HG02678 (cell line): ENCODE data around the gene SYT1.
"Not testable (repeated sequence)": the region's sequence is repeated elsewhere in the genome, so short reads cannot be mapped to it uniquely, and the experiment has no call there.

Experiments
- ATAC-seq: cut with Tn5 transposase; IDR thresholded peaks from one replicate; pipeline ENCODE4 v1.9.1; 2021; ENCODE audit warnings: mild to moderate bottlenecking, moderate library complexity; ENCODE audit not compliant: unreplicated experiment

SYT1 gene

GRCh38 chr12:79423560-79423959 is 559.0 kb downstream of the SYT1 start:
- no peak for ATAC-seq

- ATAC-seq: no peak
Measured at GRCh38 chr12:79424109-79424721, 559.6 kb downstream of the SYT1 start.

GRCh38 chr12:79426121-79426520 is 561.5 kb downstream of the SYT1 start:
- no peak for ATAC-seq

DNA sequence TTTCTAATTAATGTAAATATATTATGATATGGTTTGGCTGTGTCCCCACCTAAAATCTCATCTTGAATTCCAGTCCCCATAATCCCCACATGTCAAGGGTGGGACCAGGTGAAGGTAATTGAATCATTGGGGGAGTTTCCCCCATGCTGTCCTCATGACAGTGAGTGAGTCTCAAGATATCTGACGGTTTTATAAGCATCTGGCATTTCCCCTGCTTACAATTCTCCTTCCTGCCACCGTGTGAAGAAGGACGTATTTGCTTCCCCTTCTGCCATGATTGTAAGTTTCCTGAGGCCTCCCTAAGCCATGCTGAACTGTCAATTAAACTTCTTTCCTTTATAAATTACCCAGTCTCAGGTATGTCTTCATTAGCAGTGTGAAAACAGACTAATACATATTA is 562.2 kb downstream of the SYT1 start:
- not testable (repeated sequence) for ATAC-seq

- no peak for ATAC-seq
Measured at GRCh38 chr12:79433465-79434072, 569.0 kb downstream of the SYT1 start.

- no peak for ATAC-seq
Measured at GRCh38 chr12:79434561-79434960, 570.0 kb downstream of the SYT1 start.

DNA sequence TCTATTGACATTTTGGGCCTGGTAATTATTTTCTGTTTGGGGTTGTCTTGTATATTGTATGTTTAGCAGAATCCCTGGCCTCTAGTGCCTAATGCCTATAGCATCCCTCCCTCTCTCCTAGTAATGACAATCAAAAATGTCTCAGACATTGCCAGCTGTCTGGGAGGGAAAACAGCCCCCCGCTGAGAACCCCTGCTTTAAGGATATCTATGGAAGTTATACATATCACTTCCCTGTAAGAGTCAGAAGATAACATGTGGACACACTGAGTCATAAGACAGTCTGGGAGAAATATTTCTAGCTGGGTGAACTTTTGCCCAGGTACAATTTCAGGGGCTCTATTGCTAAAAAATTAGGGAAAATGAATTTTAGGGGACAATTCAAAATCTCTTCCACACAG is 571.2 kb downstream of the SYT1 start:
- no peak for ATAC-seq

DNA sequence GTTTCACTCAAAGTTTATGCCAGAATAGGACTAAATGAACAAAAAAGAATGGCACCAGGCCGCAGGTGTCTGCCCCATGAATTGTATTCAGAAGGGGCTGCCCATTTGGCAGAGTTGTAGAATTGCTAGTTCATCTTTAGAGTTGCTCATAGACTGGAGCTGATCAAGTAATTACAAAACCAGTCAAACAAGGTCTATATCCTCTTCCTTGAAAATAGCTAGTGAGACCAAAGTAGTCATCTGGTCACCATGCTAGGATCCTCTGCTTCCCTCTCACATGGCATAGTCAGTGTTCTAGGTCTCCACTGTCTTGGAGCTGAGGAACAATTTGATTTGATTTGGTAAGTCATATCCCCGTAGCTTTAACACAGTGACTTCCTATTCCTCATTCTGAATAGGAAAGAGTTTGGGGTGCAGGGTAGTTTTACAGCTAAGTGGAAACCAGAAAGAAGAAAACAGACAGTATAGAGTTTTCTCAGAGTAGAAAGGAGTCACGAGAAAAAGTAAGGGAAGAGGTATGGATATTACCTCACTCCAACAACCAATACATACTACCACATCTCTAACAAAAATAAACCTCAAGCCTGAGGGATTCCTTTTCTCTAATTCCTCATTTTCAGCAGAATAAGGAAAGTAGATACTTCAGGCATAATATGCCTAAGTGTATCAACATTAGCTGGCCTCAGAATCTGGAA is 574.1 kb downstream of the SYT1 start:
- no peak for ATAC-seq

- no peak for ATAC-seq
Measured at GRCh38 chr12:79439175-79439825, 574.7 kb downstream of the SYT1 start.

- ATAC-seq: no peak
Measured at GRCh38 chr12:79441534-79441933, 577.0 kb downstream of the SYT1 start.

- no peak for ATAC-seq
Measured at GRCh38 chr12:79442396-79442795, 577.8 kb downstream of the SYT1 start.

GRCh38 chr12:79444089-79444488 is 579.5 kb downstream of the SYT1 start:
- no peak for ATAC-seq

GRCh38 chr12:79448816-79449215 is 584.2 kb downstream of the SYT1 start:
- ATAC-seq: no peak

GRCh38 chr12:79451365-79451764 is 586.8 kb downstream of the SYT1 start:
- ATAC-seq: no peak

- no peak for ATAC-seq
Measured at GRCh38 chr12:79451978-79452377, 587.4 kb downstream of the SYT1 start.

GRCh38 chr12:79452906-79453305 is 588.3 kb downstream of the SYT1 start:
- ATAC-seq: no peak

- no peak for ATAC-seq
Measured at GRCh38 chr12:79453820-79454219, 589.2 kb downstream of the SYT1 start.

DNA sequence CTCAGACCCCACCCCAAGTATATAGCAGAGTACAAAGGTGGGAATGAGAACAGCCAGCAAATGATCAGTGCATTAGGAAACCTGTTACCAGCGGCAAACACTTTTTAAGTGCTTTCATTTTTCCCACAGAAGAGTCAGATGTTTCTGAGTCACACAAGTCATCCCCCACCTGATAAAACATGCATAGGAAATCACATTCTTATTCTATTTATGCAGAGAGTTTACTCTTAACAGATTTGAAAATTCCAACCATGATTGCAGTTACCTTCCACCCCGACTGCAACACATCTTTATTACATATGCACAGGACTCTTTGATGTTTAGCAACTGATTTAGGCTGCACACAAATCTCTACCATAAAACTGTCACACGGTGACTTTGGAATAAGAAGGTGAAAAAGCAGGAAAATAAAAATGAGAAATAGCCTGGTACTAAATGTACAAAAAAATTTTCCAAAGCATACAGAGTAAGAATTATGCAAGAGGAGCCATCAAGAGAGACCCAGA is 589.8 kb downstream of the SYT1 start:
- no peak for ATAC-seq

- ATAC-seq: no peak
Measured at GRCh38 chr12:79455286-79455685, 590.7 kb downstream of the SYT1 start.

- no peak for ATAC-seq
Measured at GRCh38 chr12:79482323-79482722, 617.7 kb downstream of the SYT1 start.

- no peak for ATAC-seq
Measured at GRCh38 chr12:79482921-79483320, 618.3 kb downstream of the SYT1 start.

GRCh38 chr12:79486154-79486553 is 621.6 kb downstream of the SYT1 start:
- no peak for ATAC-seq
